ENCODE measurements around the gene GAGE10. TPM values are rescaled to one million over a fixed set of nuclear protein-coding genes. Genes with fewer than 3 reads are reported as not detected.

GAGE10 gene
- total and polyA plus RNA-seq, 2 of the 8 experiments (the other 6 are each of a cell fraction or from before 2014, with no cell fraction given) = not detected

- CTCF ChIA-PET (ENCODE audit: partially characterized antibody) = interaction anchor here (1.4 kb wide), 1 partner anchor 93 kb away, joined by 5 read pairs; no protein-coding TSS in a partner anchor
- TF ChIP-seq HDAC2 (IDR thresholded peaks at IDR 0.05; ENCODE audit: borderline replicate concordance in 1 of 2, low read depth in 2 of 2, low read length in 2 of 2) = no peak
- TF ChIP-seq RBBP5 (IDR thresholded peaks at IDR 0.05; ENCODE audit: borderline replicate concordance, low read depth, low read length) = no peak
- TF ChIP-seq CHD1 (IDR thresholded peaks at IDR 0.05; ENCODE audit: low read depth, low read length) = no peak
- no peak for TF ChIP-seq SP2 (IDR thresholded peaks at IDR 0.05; ENCODE audit: low read length)
- TF ChIP-seq POLR2A (IDR thresholded peaks at IDR 0.05; ENCODE audit: control extremely low read depth in 1 of 2, low read depth in 2 of 2, low read length in 2 of 2) = no peak
- TF ChIP-seq RFX5 (IDR thresholded peaks at IDR 0.05; ENCODE audit: borderline replicate concordance, low read depth, low read length) = no peak
- no peak for TF ChIP-seq ATF3 (IDR thresholded peaks at IDR 0.05; ENCODE audit: insufficient read depth, low read depth, low read length)
- no peak overlapping the region for H3K4me2 ChIP-seq (ENCODE audit: insufficient read depth in 1 of 2, low read depth in 2 of 2, low read length in 2 of 2)
- no peak overlapping the region for H3K23ac ChIP-seq (ENCODE audit: insufficient read length)
- H3K27me3 ChIP-seq (replicated peaks in 1 of 4; ENCODE audit: control insufficient read depth in 3 of 4, extremely low read depth in 1 of 4, insufficient read depth in 3 of 4, low read length in 3 of 4) = no peaks in the 10 kb centered on the region
- H4K91ac ChIP-seq (replicated peaks; ENCODE audit: insufficient read length, low read length) = no peak overlapping the region
- no peak overlapping the region for H2AK5ac ChIP-seq (ENCODE audit: low read depth, low read length)
- no peak overlapping the region for H2BK5ac ChIP-seq (ENCODE audit: low read depth, low read length)
- H2BK120ac ChIP-seq (replicated peaks; ENCODE audit: low read depth, low read length) = no peak overlapping the region
- H2BK15ac ChIP-seq (ENCODE audit: low read length) = no peak overlapping the region
- DNase-seq (ENCODE audit: low read depth in 1 of 2, low spot score in 2 of 2) (no peak), FAIRE-seq (no peak)
- H3K27ac ChIP-seq (ENCODE audit: low read depth, low read length) = no peak overlapping the region
- H3K56ac ChIP-seq (replicated peaks; ENCODE audit: insufficient read length, low read depth, low read length) = no peak overlapping the region
- no peak overlapping the region for H4K5ac ChIP-seq (ENCODE audit: insufficient read length, low read depth, low read length)
- no peak overlapping the region for H3K18ac ChIP-seq (ENCODE audit: extremely low read depth, low read length)
- H3K79me2 ChIP-seq (ENCODE audit: control insufficient read depth in 1 of 2, insufficient read depth in 2 of 2, low read length in 2 of 2) = no peaks in the 10 kb centered on the region
- no peaks in the 10 kb centered on the region for H3K23me2 ChIP-seq (ENCODE audit: low read depth, low read length)
- H4K8ac ChIP-seq (ENCODE audit: extremely low read depth, insufficient read depth, low read length) = no peak overlapping the region
- WGBS, 2 experiments (ENCODE audit: extremely low coverage in 1 of 2, insufficient coverage in 1 of 2, insufficient read length in 1 of 2, insufficient replicate concordance in 2 of 2, low coverage in 1 of 2, low lambda C conversion rate in 2 of 2, missing lambda C conversion rate in 1 of 2) = 88% methylated on average over 12 of the region's 18 CpGs; no CpG with 5 or more reads in 1 of the 2 experiments
- no peaks in the 10 kb centered on the region for H3K9me3 ChIP-seq (ENCODE audit: insufficient read depth in 2 of 2, low read depth in 1 of 2, low read length in 1 of 2)
- H3K79me1 ChIP-seq (ENCODE audit: low read depth, low read length) = no peaks in the 10 kb centered on the region
- no peak overlapping the region for H3K4ac ChIP-seq (replicated peaks; ENCODE audit: insufficient read length, low read depth, low read length)
- no peak overlapping the region for H2BK12ac ChIP-seq (ENCODE audit: low read depth, low read length)
- no peak overlapping the region for H3K9ac ChIP-seq (replicated peaks in 1 of 4; ENCODE audit: extremely low read depth in 1 of 4, low read depth in 3 of 4, low read length in 3 of 4)
- no peak overlapping the region for H3K4me3 ChIP-seq (ENCODE audit: extremely low read depth in 1 of 4, insufficient read depth in 2 of 4, low read depth in 3 of 4, low read length in 4 of 4)
- no peaks in the 10 kb centered on the region for H4K20me1 ChIP-seq (replicated peaks in 1 of 2; ENCODE audit: control insufficient read depth in 1 of 2, insufficient read depth in 2 of 2, low read length in 2 of 2)
- no peaks in the 10 kb centered on the region; a peak in 1 of 7 replicates for H3K4me1 ChIP-seq (replicated peaks in 1 of 4; ENCODE audit: control insufficient read depth in 3 of 4, insufficient read depth in 4 of 4, low read length in 3 of 4)
- H2AFZ ChIP-seq (ENCODE audit: low read length) = no peak overlapping the region
- POLR2A ChIA-PET (ENCODE audit: partially characterized antibody) = interaction anchor here (0.9 to 2.1 kb wide), 3 partner anchors 10 to 27 kb away, joined by 3 to 8 read pairs (median 7); partner anchors contain the start of gene PPP1R3F
- H3K14ac ChIP-seq (ENCODE audit: insufficient read length) = no peak overlapping the region
- H3K36me3 ChIP-seq (ENCODE audit: control insufficient read depth in 2 of 4, insufficient read depth in 4 of 4, low read length in 3 of 4) = no peaks in the 10 kb centered on the region
- H2BK20ac ChIP-seq (ENCODE audit: low read length) = no peak overlapping the region
Observed at GRCh38 chrX:49286136-49286535, 17.3 kb upstream of the GAGE10 start.

All from H1 (cell line).